Tibial artery (tissue), 4 donors: ENCODE data around the gene ABHD10.
A peak's percentile ranks its signal among the peaks of the same experiment; 100 is the strongest.

Experiments
- DNase-seq, 2 donors: peaks; one replicate each; pipeline ENCODE4 v3.0.0-alpha.2; 2019
- H3K27ac ChIP-seq, 2 donors: fragments of 200-600 bp; sonication (generic) in 1 of 2; 1 replicate in 1 of 2; 2 replicates in 1 of 2; pipeline ENCODE4 v1.5.1; 2018 to 2019; ENCODE audit warnings: mild to moderate bottlenecking in 1 of 2
- H3K27me3 ChIP-seq, 2 donors: fragments of 200-600 bp; sonication (generic) in 1 of 2; one replicate each; pipeline versions ENCODE4 v1.5.1 to v1.6.0; 2016 to 2019
- H3K36me3 ChIP-seq, 3 donors: fragments of 200-600 bp; sonication (generic) in 2 of 3; one replicate each; pipeline ENCODE4 v1.5.1; 2016 to 2019; ENCODE audit warnings: mild to moderate bottlenecking in 2 of 3
- H3K4me1 ChIP-seq, 4 donors: fragments of 200-600 bp; sonication (generic) in 2 of 4; 1 replicate in 3 of 4; 2 replicates in 1 of 4; pipeline ENCODE4 v1.5.1; 2016 to 2019
- H3K4me3 ChIP-seq, 2 donors: fragments of 200-600 bp; sonication (generic) in 1 of 2; 1 replicate in 1 of 2; 2 replicates in 1 of 2; pipeline ENCODE4 v1.5.1; 2018 to 2019; ENCODE audit warnings: mild to moderate bottlenecking in 2 of 2
- H3K9me3 ChIP-seq, 3 donors: fragments of 200-600 bp; sonication (generic) in 1 of 3; one replicate each; pipeline ENCODE4 v1.5.1; 2016 to 2019
- CTCF ChIP-seq, 2 experiments: fragments of 200-600 bp in 1 of 2; fragments of 450-650 bp in 1 of 2; IDR thresholded peaks; one replicate each; pipeline ENCODE4 v1.5.1; 2017 to 2019; ENCODE audit warnings: antibody characterized with exemption in 2 of 2, mild to moderate bottlenecking in 1 of 2, moderate library complexity in 1 of 2
- intact Hi-C: fragments of 100-400 bp; cut with DNase I; formaldehyde crosslinking; loops from one replicate; pipeline ENCODE4 v1.15.0; 2023; ENCODE audit warnings: low total_unique reads

Gene ABHD10

GRCh38 chr3:111993038-111993437, 14.2 kb downstream of the ABHD10 start:
- intact Hi-C loops = no loop called here
- DNase-seq = no peak
- Histone ChIP-seq H3K27me3 (no peaks in the 10 kb centered on the region), H3K27ac (no peak overlapping the region), H3K4me1 (no peaks in the 10 kb centered on the region), H3K4me3 (no peak overlapping the region), H3K36me3 (peaks cover 10 to 28% (median 25%) of the 10 kb centered on the region in 3 donors), H3K9me3 (no peaks in the 10 kb centered on the region)
- TF ChIP-seq CTCF (IDR thresholded peaks at IDR 0.05) = no peak

- TF ChIP-seq CTCF (IDR thresholded peaks at IDR 0.05) = no peak
- Histone ChIP-seq H3K9me3 (no peaks in the 10 kb centered on the region), H3K27me3 (peaks cover 0 to 13% of the 10 kb centered on the region in 2 donors), H3K36me3 (no peaks in the 10 kb centered on the region), H3K4me1 (peaks cover 0 to 14% (median 10%) of the 10 kb centered on the region in 4 donors), H3K27ac (no peak within 1 kb of the TSS), H3K4me3 (peak within 1 kb of the TSS; percentile 29 to 42)
- no peak for DNase-seq
- intact Hi-C loops = no loop called here
Measured at GRCh38 chr3:111998636-111999483, 20.0 kb downstream of the ABHD10 start, which contains the start of gene TAGLN3. TSS of gene TAGLN3 (plus strand) at chr3:111998922. CDS start at chr3:111999423, 501 bp downstream.

- DNase-seq = no peak
- no peak for TF ChIP-seq CTCF (IDR thresholded peaks at IDR 0.05)
- peaks cover 0 to 14% (median 10%) of the 10 kb centered on the region in 4 donors for H3K4me1 ChIP-seq
- intact Hi-C loops = no loop called here
- H3K27ac ChIP-seq = no peak overlapping the region
- peak overlapping the region; percentile 29 to 42 for H3K4me3 ChIP-seq
- H3K9me3 ChIP-seq = no peaks in the 10 kb centered on the region
- H3K27me3 ChIP-seq = peaks cover 0 to 13% of the 10 kb centered on the region in 2 donors
- no peaks in the 10 kb centered on the region for H3K36me3 ChIP-seq
Measured at GRCh38 chr3:111999484-112000324, 20.9 kb downstream of the ABHD10 start.

- Histone ChIP-seq H3K27me3 (peaks cover 0 to 13% of the 10 kb centered on the region in 2 donors), H3K4me3 (no peak overlapping the region), H3K36me3 (no peaks in the 10 kb centered on the region), H3K27ac (no peak overlapping the region), H3K9me3 (no peaks in the 10 kb centered on the region), H3K4me1 (peaks cover 0 to 14% (median 10%) of the 10 kb centered on the region in 4 donors)
- TF ChIP-seq CTCF (IDR thresholded peaks at IDR 0.05) = no peak
- intact Hi-C loops = no loop called here
- DNase-seq = no peak
Measured at GRCh38 chr3:112000367-112000771, 21.5 kb downstream of the ABHD10 start.

GRCh38 chr3:112000966-112001365, 22.1 kb downstream of the ABHD10 start:
- no peak for DNase-seq
- no peaks in the 10 kb centered on the region for H3K9me3 ChIP-seq
- no peak overlapping the region for H3K4me3 ChIP-seq
- intact Hi-C loops = no loop called here
- peaks cover 0 to 13% of the 10 kb centered on the region in 2 donors for H3K27me3 ChIP-seq
- peaks cover 0 to 14% (median 10%) of the 10 kb centered on the region in 4 donors for H3K4me1 ChIP-seq
- H3K27ac ChIP-seq = no peak overlapping the region
- TF ChIP-seq CTCF (IDR thresholded peaks at IDR 0.05) = no peak
- no peaks in the 10 kb centered on the region for H3K36me3 ChIP-seq
